ENCODE results near the gene GET4.

DNA sequence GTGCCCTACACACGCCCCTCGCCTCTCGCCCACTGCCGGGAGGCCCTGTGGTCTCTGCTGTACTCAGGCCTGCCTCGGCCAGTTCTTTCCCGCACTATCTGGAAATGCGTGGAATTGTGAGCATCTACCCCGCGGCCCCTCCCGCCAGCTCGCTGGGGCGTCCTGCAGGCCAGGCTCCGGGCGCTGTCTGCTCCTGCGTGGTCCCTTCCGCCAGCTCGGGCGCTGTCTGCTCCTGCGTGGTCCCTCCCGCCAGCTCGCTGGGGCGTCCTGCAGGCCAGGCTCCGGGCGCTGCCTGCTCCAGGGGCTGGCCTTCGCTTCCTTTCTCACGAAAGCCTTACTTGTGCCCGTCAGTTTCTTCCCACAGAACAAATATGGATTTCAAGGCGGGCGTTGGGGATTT is 14.9 kb downstream of the GET4 start:
- no peak for TF ChIP-seq CTCF (IDR thresholded peaks at IDR 0.05)
- TF ChIP-seq POLR2A (IDR thresholded peaks at IDR 0.05): no peak
- no peak for TF ChIP-seq POLR2AphosphoS5 (IDR thresholded peaks at IDR 0.05; ENCODE audit: insufficient read depth in 1 of 2, low read depth in 1 of 2)
